Epithelial cell of esophagus (primary cell): ENCODE measurements around the gene C14orf93.

Experiments used
- DNase-seq: peaks from one replicate; pipeline ENCODE4 v3.0.0; 2010; ENCODE audit warnings: low read depth
- H3K4me3 ChIP-seq: 2 replicates; pipeline ENCODE4 v1.5.1; 2011; ENCODE audit warnings: mild to moderate bottlenecking, low read length, control low read depth
- CTCF ChIP-seq: IDR thresholded peaks from 2 replicates; pipeline ENCODE4 v1.5.1; 2011; ENCODE audit warnings: low read depth, mild to moderate bottlenecking, low read length, control low read depth, inconsistent platforms; ENCODE audit not compliant: insufficient read depth; ENCODE audit errors: missing control alignments

C14orf93 gene, protein sequence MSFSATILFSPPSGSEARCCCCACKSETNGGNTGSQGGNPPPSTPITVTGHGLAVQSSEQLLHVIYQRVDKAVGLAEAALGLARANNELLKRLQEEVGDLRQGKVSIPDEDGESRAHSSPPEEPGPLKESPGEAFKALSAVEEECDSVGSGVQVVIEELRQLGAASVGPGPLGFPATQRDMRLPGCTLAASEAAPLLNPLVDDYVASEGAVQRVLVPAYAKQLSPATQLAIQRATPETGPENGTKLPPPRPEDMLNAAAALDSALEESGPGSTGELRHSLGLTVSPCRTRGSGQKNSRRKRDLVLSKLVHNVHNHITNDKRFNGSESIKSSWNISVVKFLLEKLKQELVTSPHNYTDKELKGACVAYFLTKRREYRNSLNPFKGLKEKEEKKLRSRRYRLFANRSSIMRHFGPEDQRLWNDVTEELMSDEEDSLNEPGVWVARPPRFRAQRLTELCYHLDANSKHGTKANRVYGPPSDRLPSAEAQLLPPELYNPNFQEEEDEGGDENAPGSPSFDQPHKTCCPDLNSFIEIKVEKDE

GRCh38 chr14:23009939-23010726, at the start of gene C14orf93:
Gene C14orf93, minus strand, starts transcription at chr14:23010143. Its CDS starts 11,120 bp downstream, at chr14:22999023.
- peak; percentile 66 for DNase-seq
- TF ChIP-seq CTCF, result no peak
- H3K4me3 ChIP-seq, result peak within 1 kb of the TSS; percentile 74

DNA sequence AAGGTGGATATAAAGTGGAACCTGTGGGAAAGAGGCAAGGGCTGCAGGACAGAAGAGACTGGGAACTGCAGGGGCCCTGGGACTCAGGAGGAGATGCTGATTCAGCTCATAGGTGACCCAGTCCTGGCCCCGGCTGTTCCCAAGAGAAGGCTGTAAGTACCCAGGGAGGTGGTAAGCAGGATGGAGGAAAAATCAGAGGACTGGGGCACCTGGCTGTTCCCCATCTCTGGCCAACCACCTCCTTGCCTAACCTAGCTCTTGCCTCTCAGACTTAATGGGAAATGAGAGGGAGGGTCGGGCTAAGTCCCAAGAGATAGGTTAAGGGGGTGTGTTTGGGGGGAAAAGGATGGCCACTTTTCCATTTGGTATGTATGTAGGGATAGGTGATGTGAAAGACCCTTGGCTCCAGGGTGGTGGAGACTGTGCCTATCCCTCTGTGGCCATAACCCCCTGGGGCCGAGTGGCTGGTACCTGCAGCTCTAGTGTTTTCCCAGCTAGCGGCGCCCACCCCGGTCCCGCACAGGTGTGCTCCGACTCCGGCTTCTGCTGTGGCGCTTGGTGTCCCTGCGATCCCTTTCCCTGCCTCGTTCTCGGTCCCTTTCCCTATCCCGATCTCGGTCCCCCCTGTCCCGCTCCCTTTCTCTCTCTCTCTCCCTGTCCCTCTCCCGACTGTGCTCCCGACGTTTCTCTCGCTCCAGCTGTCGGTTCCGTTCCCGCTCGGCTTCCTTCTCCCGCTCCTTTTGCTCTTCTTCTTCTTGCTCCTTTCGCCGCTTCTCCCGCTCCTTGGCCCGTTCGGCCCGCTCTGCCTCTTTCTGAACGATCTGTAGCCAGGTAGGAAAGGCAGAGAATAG, 48.9 kb upstream of the C14orf93 start:
- TF ChIP-seq CTCF, result no peak
- H3K4me3 ChIP-seq, result no peak overlapping the region
- DNase-seq, result no peak

GRCh38 chr14:23057757-23058653, 48.1 kb upstream of the C14orf93 start:
- peak; percentile 93 for TF ChIP-seq CTCF
- DNase-seq, result peak; percentile 87
- peak overlapping the region; percentile 60 for H3K4me3 ChIP-seq

DNA sequence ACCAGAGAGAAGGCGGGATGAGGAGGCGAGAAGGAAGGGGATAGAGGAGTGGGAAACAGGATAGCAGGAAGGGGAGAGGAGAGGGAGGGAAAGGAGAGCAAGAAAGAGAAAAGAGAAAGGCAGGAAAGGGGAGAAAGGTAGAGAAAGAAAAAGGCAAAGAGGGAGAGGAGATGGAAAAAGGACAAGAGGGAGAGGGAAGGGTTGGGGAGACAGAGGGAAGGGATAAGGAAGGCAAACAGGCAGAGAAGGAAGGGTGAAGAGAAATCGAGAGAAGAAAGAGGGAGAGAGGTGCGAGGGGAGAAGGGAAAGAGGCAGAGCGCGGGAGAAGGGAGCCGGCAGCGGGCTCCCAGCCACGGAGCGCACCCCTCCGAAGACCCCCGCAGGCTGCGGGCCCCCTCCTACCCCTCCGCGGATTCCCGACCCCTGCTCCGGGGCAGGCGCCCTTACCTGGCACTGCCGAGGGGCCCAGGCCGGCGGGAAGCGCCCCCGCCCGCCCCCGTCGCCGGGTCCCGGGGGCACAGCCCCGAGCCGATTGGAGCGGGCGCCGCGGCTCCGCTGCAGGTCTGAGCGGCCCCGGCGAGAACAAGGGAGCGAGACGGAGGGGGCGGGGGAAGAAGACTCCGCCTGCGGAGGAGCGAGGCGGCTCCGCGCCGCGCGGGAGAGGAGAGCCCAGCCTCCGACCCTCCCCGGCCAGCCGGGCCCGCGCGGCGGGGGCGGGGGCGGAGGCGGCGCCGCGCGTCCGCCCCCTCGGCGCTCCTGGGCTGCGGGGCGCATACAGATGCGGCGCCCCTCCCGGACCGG, 47.2 kb upstream of the C14orf93 start, which contains the start of gene CDH24:
Gene CDH24 (minus strand): TSS at position 565 of the 801 bp plus-strand sequence. CDS start 1,787 bp downstream, outside the sequence.
- DNase-seq, result peak; percentile 75
- TF ChIP-seq CTCF, result no peak
- H3K4me3 ChIP-seq, result peak within 1 kb of the TSS; percentile 60

- peak; percentile 74 for DNase-seq
- TF ChIP-seq CTCF, result peak; percentile 78
- H3K4me3 ChIP-seq, result peak overlapping the region; percentile 60
These were observed 46.4 kb upstream of the C14orf93 start for GRCh38 chr14:23056145-23056955.
